Kidney (tissue), 14 donors: ENCODE data around the gene PLEKHH2. TPM values are rescaled to one million over a fixed set of nuclear protein-coding genes. Genes with fewer than 3 reads are reported as not detected.
"Not testable (repeated sequence)": the region's sequence is repeated elsewhere in the genome, so short reads cannot be mapped to it uniquely, and the experiment has no call there.

Experiments
- DNase-seq, 5 donors: peaks; one replicate each; pipeline ENCODE4 v3.0.0-alpha.2; 2013 to 2020
- FAIRE-seq: peaks from 2 replicates; lab custom pipeline; 2012; peaks lifted over from hg19 to GRCh38; lab: Jason Lieb, UNC
- H3K27ac ChIP-seq, 2 donors: one replicate each; pipeline ENCODE4 v1.7.0; 2013; ENCODE audit warnings: low read depth in 2 of 2, low read length in 2 of 2, inconsistent platforms in 1 of 2
- H3K27me3 ChIP-seq: one replicate; pipeline ENCODE4 v1.7.1; 2013; ENCODE audit warnings: low read length, inconsistent platforms; ENCODE audit not compliant: control insufficient read depth, insufficient read depth
- H3K36me3 ChIP-seq, 3 donors: one replicate each; pipeline versions ENCODE4 v1.7.0 to v1.7.1; 2013; ENCODE audit warnings: low read length in 3 of 3, control low read depth in 1 of 3, inconsistent platforms in 1 of 3; ENCODE audit not compliant: insufficient read depth in 3 of 3, control insufficient read depth in 2 of 3
- H3K4me1 ChIP-seq, 3 donors: one replicate each; pipeline versions ENCODE4 v1.7.0 to v1.7.1; 2013; ENCODE audit warnings: low read length in 3 of 3, inconsistent platforms in 1 of 3, low read depth in 1 of 3; ENCODE audit not compliant: control insufficient read depth in 2 of 3, insufficient read depth in 2 of 3
- H3K4me3 ChIP-seq, 3 donors: one replicate each; pipeline versions ENCODE4 v1.7.0 to v1.8.1; 2013; ENCODE audit warnings: low read length in 3 of 3, control low read depth in 1 of 3, inconsistent platforms in 1 of 3
- H3K9ac ChIP-seq, 3 donors: one replicate each; pipeline versions ENCODE4 v1.7.0 to v1.7.1; 2013; ENCODE audit warnings: low read length in 3 of 3, control low read depth in 1 of 3, inconsistent platforms in 1 of 3
- H3K9me3 ChIP-seq, 3 donors: one replicate each; pipeline versions ENCODE4 v1.7.0 to v1.7.1; 2013; ENCODE audit warnings: low read length in 3 of 3, control low read depth in 1 of 3, inconsistent platforms in 1 of 3; ENCODE audit not compliant: control insufficient read depth in 2 of 3, insufficient read depth in 1 of 3
- intact Hi-C: fragments of 100-400 bp; cut with DNase I; formaldehyde crosslinking; loops from one replicate; pipeline ENCODE4 v1.11.1; 2022
- polyA plus RNA-seq: library from polyadenylated mRNA; stranded (reverse); fragments of 350-450 nt; fragmentation: Illumina TruSeq; extraction: RNeasy Lipid Tissue Mini Kit (QIAGEN cat#74804); gene quantifications from one replicate; pipeline ENCODE4 v1.2.3, GENCODE V29; 2014; ENCODE audit warnings: low read depth, low replicate concordance; ENCODE audit not compliant: insufficient read depth
- total RNA-seq: library from RNA; stranded (reverse); fragmentation: NEBNext Ultra II Directional; extraction: Animal tissue kit (Norgen Biotek cat#: 25700); gene quantifications from one replicate; pipeline ENCODE4 v1.2.1, GENCODE V29; 2021
- TF ChIP-seq, protein P1 (sequence below): IDR thresholded peaks from 3 replicates; pipeline ENCODE4 v1.5.1; 2012; ENCODE audit warnings: mild to moderate bottlenecking, moderate library complexity, borderline replicate concordance; ENCODE audit not compliant: insufficient read depth; ENCODE audit errors: extremely low read depth
- donor health status: control.
- donor health status: control.
- donor health status: control.
- donor health status: control.
- donor health status: control.
- donor health status: DM: yes; HTN: yes; CAD: no.
- donor health status: Normal renal cell carcinoma (clear cell type).

Gene PLEKHH2
- total and polyA plus RNA-seq, 2 donors from 2014 or later = 4.3 to 25.0 TPM

DNA sequence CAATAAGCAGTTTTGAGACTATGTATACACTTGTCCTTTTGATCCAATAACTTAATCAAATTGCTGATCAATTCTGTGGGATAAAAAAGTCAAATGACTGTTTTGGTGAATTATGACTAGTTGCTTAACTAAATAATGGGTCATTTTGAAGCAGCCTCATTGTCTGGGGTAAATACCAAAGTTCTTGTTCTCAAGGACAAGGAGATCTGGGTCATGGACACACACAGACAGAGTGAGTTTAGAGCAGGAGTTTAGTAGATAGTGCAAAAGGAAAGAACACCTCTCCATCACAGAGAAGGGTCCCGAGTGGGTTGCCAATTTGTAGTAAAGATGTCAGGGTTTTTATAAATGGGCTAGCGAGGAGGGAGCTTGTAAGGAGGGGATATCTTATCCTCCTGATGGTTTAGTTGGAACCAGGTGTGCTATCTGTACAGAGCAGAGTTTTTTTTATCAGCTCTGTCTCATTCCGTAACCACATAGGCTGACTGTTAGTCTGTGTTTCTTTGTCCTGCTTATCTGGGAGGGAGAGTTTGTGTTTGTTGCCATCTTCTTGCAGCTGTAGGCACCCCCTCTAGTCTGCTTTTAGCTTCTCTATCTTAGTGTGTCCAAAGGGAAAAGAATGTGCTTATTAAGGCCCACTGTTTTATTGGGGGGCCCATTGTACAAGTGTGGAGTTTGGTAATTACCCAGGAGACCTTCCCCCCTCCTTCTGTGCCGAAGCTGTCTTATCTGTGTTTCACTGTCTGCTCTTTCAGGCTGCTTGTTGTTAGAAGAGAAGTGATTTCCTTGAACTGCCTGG, 87.9 kb downstream of the PLEKHH2 start:
- Histone ChIP-seq H3K36me3 (no peaks in the 10 kb centered on the region), H3K27ac (no peak overlapping the region), H3K9ac (no peak overlapping the region), H3K4me3 (no peak overlapping the region), H3K9me3 (no peaks in the 10 kb centered on the region), H3K4me1 (no peaks in the 10 kb centered on the region), H3K27me3 (no peaks in the 10 kb centered on the region)
- TF ChIP-seq, protein P1, sequence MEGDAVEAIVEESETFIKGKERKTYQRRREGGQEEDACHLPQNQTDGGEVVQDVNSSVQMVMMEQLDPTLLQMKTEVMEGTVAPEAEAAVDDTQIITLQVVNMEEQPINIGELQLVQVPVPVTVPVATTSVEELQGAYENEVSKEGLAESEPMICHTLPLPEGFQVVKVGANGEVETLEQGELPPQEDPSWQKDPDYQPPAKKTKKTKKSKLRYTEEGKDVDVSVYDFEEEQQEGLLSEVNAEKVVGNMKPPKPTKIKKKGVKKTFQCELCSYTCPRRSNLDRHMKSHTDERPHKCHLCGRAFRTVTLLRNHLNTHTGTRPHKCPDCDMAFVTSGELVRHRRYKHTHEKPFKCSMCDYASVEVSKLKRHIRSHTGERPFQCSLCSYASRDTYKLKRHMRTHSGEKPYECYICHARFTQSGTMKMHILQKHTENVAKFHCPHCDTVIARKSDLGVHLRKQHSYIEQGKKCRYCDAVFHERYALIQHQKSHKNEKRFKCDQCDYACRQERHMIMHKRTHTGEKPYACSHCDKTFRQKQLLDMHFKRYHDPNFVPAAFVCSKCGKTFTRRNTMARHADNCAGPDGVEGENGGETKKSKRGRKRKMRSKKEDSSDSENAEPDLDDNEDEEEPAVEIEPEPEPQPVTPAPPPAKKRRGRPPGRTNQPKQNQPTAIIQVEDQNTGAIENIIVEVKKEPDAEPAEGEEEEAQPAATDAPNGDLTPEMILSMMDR = no peak
- intact Hi-C loops = no loop called here
- FAIRE-seq (no peak), DNase-seq (peak in 1 of 5 donors; percentile 11)

DNA sequence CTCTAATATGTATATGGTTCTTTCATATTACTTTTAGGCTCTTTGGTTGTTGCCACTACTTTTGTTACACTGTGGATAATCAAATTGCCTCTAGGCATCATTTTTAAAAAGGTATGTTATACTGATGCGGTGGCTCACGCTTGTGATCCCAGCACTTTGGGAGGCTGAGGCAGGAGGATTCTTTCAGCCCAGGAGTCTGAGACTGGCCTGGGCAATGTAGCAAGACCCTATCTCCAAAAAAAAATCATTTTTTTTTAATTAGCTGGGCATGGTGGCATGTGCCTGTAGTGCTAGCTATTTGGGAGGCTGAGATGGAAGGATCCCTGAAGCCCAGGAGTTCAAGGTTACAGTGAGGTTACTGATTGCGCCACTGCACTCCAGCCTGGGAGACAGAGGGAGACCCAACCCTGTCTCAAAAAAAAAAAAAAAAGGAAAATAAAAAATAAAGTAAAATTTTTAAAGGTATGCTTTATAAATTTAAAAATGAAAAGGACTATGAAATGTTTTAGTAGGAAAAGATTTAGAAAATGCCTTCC, 88.7 kb downstream of the PLEKHH2 start:
- Histone ChIP-seq H3K27me3 (no peaks in the 10 kb centered on the region), H3K9me3 (no peaks in the 10 kb centered on the region), H3K4me1 (no peaks in the 10 kb centered on the region), H3K27ac (no peak overlapping the region), H3K9ac (no peak overlapping the region), H3K4me3 (no peak overlapping the region), H3K36me3 (peaks cover 0 to under 1% (median 0%) of the 10 kb centered on the region in 3 donors)
- intact Hi-C loops = no loop called here
- FAIRE-seq = no peak
- no peak for DNase-seq
- TF ChIP-seq, protein P1 = no peak

DNA sequence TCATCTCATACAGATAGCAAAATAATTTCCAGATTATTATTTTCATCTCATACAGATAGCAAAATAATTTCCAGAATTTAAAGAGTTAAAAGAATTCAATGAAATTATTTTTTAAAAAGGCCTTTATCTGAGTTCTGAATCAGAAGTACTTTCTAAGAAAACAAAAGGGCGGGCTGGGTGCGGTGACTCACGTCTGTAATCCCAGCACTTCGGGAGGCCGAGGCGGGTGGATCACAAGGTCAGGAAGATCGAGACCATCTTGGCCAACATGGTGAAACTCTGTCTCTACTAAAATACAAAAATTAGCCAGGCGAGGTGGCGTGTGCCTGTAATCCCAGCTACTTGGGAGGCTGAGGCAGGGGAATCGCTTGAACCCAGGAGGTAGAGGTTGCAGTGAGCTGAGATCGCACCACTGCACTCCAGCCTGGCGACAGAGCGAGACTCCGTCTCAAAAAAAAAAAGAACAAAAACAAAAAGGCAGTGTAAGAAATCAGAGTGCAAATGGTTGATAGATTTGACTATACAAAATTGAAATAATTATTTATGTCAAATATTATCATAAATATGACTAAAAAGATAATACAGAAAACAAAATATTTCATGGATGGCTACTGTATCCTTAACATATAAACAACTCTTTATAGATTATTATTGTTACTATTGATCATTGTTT, 90.0 kb downstream of the PLEKHH2 start:
- H3K9me3 ChIP-seq, H3K27ac ChIP-seq, H3K4me1 ChIP-seq, intact Hi-C loops, FAIRE-seq, DNase-seq, H3K9ac ChIP-seq, H3K27me3 ChIP-seq, H3K4me3 ChIP-seq, H3K36me3 ChIP-seq: not testable (repeated sequence)

DNA sequence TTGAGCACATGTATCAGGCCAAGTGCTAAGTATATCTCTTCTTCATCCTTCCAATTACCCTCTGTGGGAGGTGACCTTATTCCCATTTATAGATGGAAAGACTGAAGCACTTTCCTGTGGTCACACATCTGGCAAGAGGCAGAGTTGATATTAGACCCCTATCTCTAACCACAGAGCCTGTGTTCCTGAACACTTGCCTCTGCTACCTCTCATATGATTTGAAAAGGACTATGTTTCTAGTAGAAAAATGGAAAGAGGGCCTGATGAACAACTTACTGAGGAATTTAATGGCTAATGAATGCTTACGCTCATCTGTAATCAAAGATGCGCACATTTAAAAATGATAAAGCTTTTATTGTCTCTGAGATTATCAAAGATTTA, 90.6 kb downstream of the PLEKHH2 start:
- Histone ChIP-seq H3K4me3 (no peak overlapping the region), H3K4me1 (no peaks in the 10 kb centered on the region), H3K9me3 (no peaks in the 10 kb centered on the region), H3K36me3 (peaks cover 0 to 2% (median 0%) of the 10 kb centered on the region in 3 donors), H3K27ac (no peak overlapping the region), H3K9ac (no peak overlapping the region), H3K27me3 (no peaks in the 10 kb centered on the region)
- no peak for DNase-seq
- FAIRE-seq = no peak
- TF ChIP-seq, protein P1 = no peak
- intact Hi-C loops = no loop called here
